Activated CD4-positive, alpha-beta T cell treated with anti-CD3 and anti-CD28 coated beads, Interleukin-10, Interleukin-2, amounts not matched to agents 100 ng/mL and 50 ng/mL, durations not matched to agents 16 hours and 8 hours (primary cell): ENCODE measurements around the gene DEFB113.

Source experiments
- DNase-seq: peaks from one replicate; pipeline ENCODE4 v3.0.0-alpha.2; 2020

The DEFB113 gene

GRCh38 chr6:49934770-49935169, 34.7 kb downstream of the DEFB113 start:
- DNase-seq = no peak

GRCh38 chr6:49933526-49933925, 35.9 kb downstream of the DEFB113 start:
- DNase-seq = no peak

- no peak for DNase-seq
Measured at GRCh38 chr6:49929340-49929739, 40.1 kb downstream of the DEFB113 start.

- DNase-seq = no peak
Measured at GRCh38 chr6:49923826-49924225, 45.6 kb downstream of the DEFB113 start.

GRCh38 chr6:49919935-49920644, 49.3 kb downstream of the DEFB113 start:
- DNase-seq = no peak

- no peak for DNase-seq
Measured at GRCh38 chr6:49919261-49919660, 50.2 kb downstream of the DEFB113 start.

GRCh38 chr6:49918787-49919186, 50.6 kb downstream of the DEFB113 start:
- DNase-seq = no peak
